GM19395 (cell line): Measurements from ENCODE around the gene CHCHD3.
"Not testable (repeated sequence)": the region's sequence is repeated elsewhere in the genome, so short reads cannot be mapped to it uniquely, and the experiment has no call there.

ENCODE experiments used
- ATAC-seq: cut with Tn5 transposase; IDR thresholded peaks from one replicate; pipeline ENCODE4 v1.9.1; 2021; ENCODE audit warnings: mild to moderate bottlenecking, moderate library complexity; ENCODE audit not compliant: unreplicated experiment

Gene CHCHD3

GRCh38 chr7:132965951-132966350 lies 115.9 kb downstream of the CHCHD3 start:
- no peak for ATAC-seq

GRCh38 chr7:132964876-132965275 lies 117.0 kb downstream of the CHCHD3 start:
- no peak for ATAC-seq

- no peak for ATAC-seq
Measured at GRCh38 chr7:132959891-132960290, 122.0 kb downstream of the CHCHD3 start.

- ATAC-seq: no peak
Measured at GRCh38 chr7:132956556-132956955, 125.3 kb downstream of the CHCHD3 start.

GRCh38 chr7:132953468-132953867 lies 128.4 kb downstream of the CHCHD3 start:
- no peak for ATAC-seq

GRCh38 chr7:132950725-132951124 lies 131.2 kb downstream of the CHCHD3 start:
- ATAC-seq: no peak

- no peak for ATAC-seq
Measured at GRCh38 chr7:132947011-132947410, 134.9 kb downstream of the CHCHD3 start.

GRCh38 chr7:132944774-132945173 lies 137.1 kb downstream of the CHCHD3 start:
- ATAC-seq: no peak

- no peak for ATAC-seq
Measured at GRCh38 chr7:132943645-132944044, 138.2 kb downstream of the CHCHD3 start.

- ATAC-seq: no peak
Measured at GRCh38 chr7:132942701-132943100, 139.2 kb downstream of the CHCHD3 start.

GRCh38 chr7:132941905-132942304 lies 140.0 kb downstream of the CHCHD3 start:
- no peak for ATAC-seq

GRCh38 chr7:132941428-132941827 lies 140.5 kb downstream of the CHCHD3 start:
- ATAC-seq: no peak

- ATAC-seq: no peak
Measured at GRCh38 chr7:132940084-132940483, 141.8 kb downstream of the CHCHD3 start.

GRCh38 chr7:132939495-132939894 lies 142.4 kb downstream of the CHCHD3 start:
- no peak for ATAC-seq

- ATAC-seq: no peak
Measured at GRCh38 chr7:132937286-132937685, 144.6 kb downstream of the CHCHD3 start.

GRCh38 chr7:132935608-132936007 lies 146.3 kb downstream of the CHCHD3 start:
- ATAC-seq: no peak

- ATAC-seq: no peak
Measured at GRCh38 chr7:132934017-132934416, 147.9 kb downstream of the CHCHD3 start.

GRCh38 chr7:132933072-132933458 lies 148.8 kb downstream of the CHCHD3 start:
- no peak for ATAC-seq

- ATAC-seq: no peak
Measured at GRCh38 chr7:132932296-132933071, 149.4 kb downstream of the CHCHD3 start.

- ATAC-seq: no peak
Measured at GRCh38 chr7:132930881-132931280, 151.0 kb downstream of the CHCHD3 start.

- ATAC-seq: not testable (repeated sequence)
Measured at GRCh38 chr7:132929944-132930343, 151.9 kb downstream of the CHCHD3 start.

- ATAC-seq: no peak
Measured at GRCh38 chr7:132919771-132920170, 162.1 kb downstream of the CHCHD3 start.

- no peak for ATAC-seq
Measured at GRCh38 chr7:132915647-132916046, 166.2 kb downstream of the CHCHD3 start.
